ENCODE results near the gene NOC2L. TPM values are rescaled to one million over a fixed set of nuclear protein-coding genes. Genes with fewer than 3 reads are reported as not detected.

Gene NOC2L
- total RNA-seq, 4 donors from 2014 or later = 35.3 to 54.1 (median 47.5) TPM

DNA sequence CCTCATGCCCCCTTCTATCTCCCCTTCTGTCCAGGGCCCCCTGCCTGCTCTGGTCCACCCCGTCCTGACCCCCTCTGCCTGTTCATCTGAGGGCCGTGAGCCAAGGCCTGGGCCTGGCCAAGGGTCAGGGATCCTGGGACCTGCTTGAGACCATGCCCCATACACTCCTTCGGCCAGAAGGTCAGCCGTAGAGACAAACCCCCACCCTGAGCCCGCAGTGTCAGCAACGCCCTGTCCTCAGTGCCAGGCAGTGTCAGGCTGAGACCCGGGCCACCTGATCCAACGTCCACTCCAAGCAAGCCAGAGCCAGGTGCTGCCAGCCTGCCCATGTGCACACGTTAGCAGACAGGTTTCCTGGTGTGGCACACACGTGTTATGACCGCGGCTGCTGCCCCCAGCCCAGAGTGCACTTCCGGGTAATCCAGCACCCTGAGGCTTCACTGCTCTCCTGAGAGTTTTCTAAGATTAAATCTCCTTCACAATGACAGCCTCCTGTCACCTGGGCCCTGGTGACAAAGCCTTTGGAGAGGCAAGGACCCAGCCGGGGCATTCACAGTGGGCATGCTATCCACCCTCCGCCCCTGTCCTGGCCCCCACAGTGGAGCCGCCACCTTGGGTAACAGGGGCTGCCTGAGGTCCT is 45.4 kb downstream of the NOC2L start:
- TF ChIP-seq, protein P1, sequence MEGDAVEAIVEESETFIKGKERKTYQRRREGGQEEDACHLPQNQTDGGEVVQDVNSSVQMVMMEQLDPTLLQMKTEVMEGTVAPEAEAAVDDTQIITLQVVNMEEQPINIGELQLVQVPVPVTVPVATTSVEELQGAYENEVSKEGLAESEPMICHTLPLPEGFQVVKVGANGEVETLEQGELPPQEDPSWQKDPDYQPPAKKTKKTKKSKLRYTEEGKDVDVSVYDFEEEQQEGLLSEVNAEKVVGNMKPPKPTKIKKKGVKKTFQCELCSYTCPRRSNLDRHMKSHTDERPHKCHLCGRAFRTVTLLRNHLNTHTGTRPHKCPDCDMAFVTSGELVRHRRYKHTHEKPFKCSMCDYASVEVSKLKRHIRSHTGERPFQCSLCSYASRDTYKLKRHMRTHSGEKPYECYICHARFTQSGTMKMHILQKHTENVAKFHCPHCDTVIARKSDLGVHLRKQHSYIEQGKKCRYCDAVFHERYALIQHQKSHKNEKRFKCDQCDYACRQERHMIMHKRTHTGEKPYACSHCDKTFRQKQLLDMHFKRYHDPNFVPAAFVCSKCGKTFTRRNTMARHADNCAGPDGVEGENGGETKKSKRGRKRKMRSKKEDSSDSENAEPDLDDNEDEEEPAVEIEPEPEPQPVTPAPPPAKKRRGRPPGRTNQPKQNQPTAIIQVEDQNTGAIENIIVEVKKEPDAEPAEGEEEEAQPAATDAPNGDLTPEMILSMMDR (IDR thresholded peaks at IDR 0.05) = no peak
- TF ChIP-seq POLR2A (IDR thresholded peaks at IDR 0.05; ENCODE audit: low read depth) = no peak
- no peak for TF ChIP-seq EP300 (IDR thresholded peaks at IDR 0.05)
- TF ChIP-seq POLR2AphosphoS5 (IDR thresholded peaks at IDR 0.05) = no peak
- Histone ChIP-seq H3K27me3 (peaks cover 0 to 92% (median 10%) of the 10 kb centered on the region in 4 donors), H3K27ac (replicated peaks in 1 of 4) (no peak overlapping the region), H3K4me3 (no peak overlapping the region), H3K9me3 (no peaks in the 10 kb centered on the region), H3K4me1 (peaks cover 8 to 37% (median 32%) of the 10 kb centered on the region in 4 donors), H3K36me3 (no peaks in the 10 kb centered on the region)
- intact Hi-C loops (cut with DNase I) = no loop called here
- no peak for DNase-seq (ENCODE audit: extremely low spot score)
- WGBS = 87% methylated on average over 15 of the region's 16 CpGs

DNA sequence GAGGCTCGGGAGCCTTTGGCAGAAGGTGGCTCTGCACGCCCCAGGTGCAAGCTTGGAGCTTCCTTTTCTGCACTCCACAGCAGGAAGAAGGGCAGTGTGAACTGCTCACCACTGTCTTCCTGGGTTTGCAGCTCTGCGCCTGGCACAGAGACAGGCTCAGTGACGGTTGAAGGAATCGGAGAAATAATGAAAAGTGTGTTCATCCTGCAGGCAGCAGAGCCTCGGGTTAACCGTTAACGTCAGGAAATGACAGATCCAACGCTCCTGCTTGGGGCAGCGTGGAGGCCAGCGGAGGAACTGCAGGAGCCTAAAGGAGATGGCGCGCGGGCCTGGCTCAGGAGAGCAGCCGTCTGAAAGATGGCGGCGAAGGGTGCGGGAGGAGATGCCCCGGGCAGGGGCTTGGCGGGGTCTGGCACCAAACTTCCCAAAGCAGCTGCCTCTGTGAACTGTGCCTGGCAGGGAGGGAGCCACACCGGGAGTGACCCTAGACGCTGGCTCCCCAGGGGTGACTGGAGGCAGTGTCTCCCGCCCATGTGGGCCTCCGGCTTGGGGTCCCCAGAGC is 46.2 kb downstream of the NOC2L start:
- no peak for DNase-seq (ENCODE audit: extremely low spot score)
- H3K36me3 ChIP-seq = no peaks in the 10 kb centered on the region
- no peak overlapping the region for H3K27ac ChIP-seq (replicated peaks in 1 of 4)
- peaks cover 8 to 37% (median 32%) of the 10 kb centered on the region in 4 donors for H3K4me1 ChIP-seq
- H3K4me3 ChIP-seq = no peak overlapping the region
- TF ChIP-seq, protein P1 (IDR thresholded peaks at IDR 0.05) = peak in 1 of 3 experiments; percentile 16
- TF ChIP-seq EP300 (IDR thresholded peaks at IDR 0.05) = no peak
- TF ChIP-seq POLR2AphosphoS5 (IDR thresholded peaks at IDR 0.05) = no peak
- no peak for TF ChIP-seq POLR2A (IDR thresholded peaks at IDR 0.05; ENCODE audit: low read depth)
- H3K9me3 ChIP-seq = no peaks in the 10 kb centered on the region
- peaks cover 0 to 90% (median 10%) of the 10 kb centered on the region in 4 donors for H3K27me3 ChIP-seq
- intact Hi-C loops (cut with DNase I) = no loop called here
- 63% methylated on average over 24 of the region's 24 CpGs for WGBS

DNA sequence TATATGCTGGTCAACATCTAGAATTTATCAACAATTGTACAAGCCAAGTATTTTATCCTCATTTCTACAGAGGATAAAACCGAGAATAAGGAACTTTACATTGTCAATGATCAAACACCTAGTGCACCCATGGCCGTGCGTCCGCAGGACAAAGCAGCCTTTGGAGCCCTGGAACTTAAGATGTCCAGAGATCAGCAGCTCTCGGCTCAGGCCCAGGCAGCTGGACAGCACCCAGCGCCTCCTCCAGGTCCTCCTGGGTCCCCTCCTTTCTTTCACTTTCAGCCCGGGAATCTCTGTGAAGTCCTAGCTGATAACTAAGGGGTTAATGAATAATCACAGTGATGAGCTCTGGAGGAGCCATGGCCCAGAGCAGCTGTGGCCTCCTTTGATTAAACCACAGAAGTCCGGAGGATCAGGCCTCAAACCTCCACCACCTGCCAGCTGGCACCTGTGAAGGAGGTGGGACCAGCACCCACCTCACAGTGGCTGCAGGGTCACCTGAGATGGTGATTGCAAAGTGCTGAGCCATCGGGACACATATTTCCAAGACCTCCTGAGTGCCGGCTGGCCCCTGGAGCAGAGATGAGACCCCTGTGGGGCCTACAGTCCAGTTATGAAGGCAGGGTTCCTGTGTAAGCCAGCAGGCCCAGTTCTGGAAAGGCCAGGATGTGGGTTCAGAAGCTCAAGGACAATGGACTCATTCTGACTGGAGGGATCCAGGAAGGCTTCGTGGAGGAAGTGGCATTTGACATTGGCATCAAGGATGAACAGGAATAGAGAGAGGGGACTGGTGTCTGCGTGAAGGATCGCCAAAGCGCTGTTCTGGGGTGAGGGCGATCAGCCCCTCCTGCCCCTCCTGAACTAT is 46.9 kb downstream of the NOC2L start:
- WGBS = 66% methylated on average over 13 of the region's 15 CpGs
- no peaks in the 10 kb centered on the region for H3K36me3 ChIP-seq
- peaks cover 8 to 40% (median 31%) of the 10 kb centered on the region in 4 donors for H3K4me1 ChIP-seq
- no peak for TF ChIP-seq EP300 (IDR thresholded peaks at IDR 0.05)
- no peak for TF ChIP-seq POLR2AphosphoS5 (IDR thresholded peaks at IDR 0.05)
- no peak for TF ChIP-seq POLR2A (IDR thresholded peaks at IDR 0.05; ENCODE audit: low read depth)
- TF ChIP-seq, protein P1 (IDR thresholded peaks at IDR 0.05) = no peak
- no peak for DNase-seq (ENCODE audit: extremely low spot score)
- H3K27ac ChIP-seq (replicated peaks in 1 of 4) = no peak overlapping the region
- no peaks in the 10 kb centered on the region for H3K9me3 ChIP-seq
- intact Hi-C loops (cut with DNase I) = no loop called here
- H3K27me3 ChIP-seq = peaks cover 0 to 87% (median 10%) of the 10 kb centered on the region in 4 donors
- H3K4me3 ChIP-seq = no peak overlapping the region

DNA sequence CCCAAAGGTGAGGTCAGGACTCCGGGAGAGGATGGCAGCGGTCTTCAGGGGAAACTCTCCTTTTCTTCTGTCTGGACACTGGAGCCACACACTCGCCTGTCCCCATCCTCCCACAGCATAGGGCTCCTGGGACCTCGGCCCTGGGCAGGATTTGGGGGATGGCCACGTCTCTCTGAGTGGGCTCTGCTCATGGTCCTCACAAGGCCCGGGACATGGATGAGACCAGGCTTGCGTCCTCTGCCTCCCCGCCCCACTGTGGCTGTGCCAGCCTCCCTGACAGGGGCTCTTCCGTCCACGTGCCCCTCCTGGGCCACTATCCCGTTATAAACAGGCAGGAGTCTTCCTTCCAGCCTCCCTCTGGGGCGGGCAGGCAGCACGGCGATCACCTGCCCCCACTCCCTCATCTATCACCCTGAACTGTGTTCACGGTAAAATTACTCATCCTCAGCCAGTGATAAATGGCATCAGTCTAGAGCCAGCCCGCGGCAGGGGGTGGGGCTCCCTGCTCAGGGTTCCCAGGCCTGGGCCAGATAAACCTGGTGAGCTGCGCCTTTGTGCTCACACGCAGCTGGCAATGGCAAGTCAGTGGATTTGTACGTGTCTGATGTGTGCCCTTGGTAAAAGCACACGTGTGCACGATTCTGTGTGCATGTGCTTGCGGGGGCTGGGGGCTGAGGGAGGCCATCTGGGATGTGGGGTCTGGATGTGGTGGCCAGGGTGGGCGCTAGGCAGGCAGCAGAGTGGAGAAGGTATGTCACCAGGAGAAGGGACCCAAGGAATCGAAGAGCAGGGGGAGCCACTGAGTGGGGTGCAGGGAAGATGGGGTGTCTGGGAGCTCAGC is 48.0 kb downstream of the NOC2L start:
- intact Hi-C loops (cut with DNase I) = no loop called here
- Histone ChIP-seq H3K4me3 (peak overlapping the region in 2 of 4 donors; percentile 41 to 54), H3K36me3 (no peaks in the 10 kb centered on the region), H3K4me1 (peaks cover 11 to 40% (median 33%) of the 10 kb centered on the region in 4 donors), H3K9me3 (no peaks in the 10 kb centered on the region), H3K27ac (replicated peaks in 1 of 4) (peak overlapping the region; percentile 21 to 70 (median 62)), H3K27me3 (peaks cover 0 to 78% (median 10%) of the 10 kb centered on the region in 4 donors)
- 58% methylated on average over 20 of the region's 25 CpGs for WGBS
- no peak for DNase-seq (ENCODE audit: extremely low spot score)
- TF ChIP-seq EP300 (IDR thresholded peaks at IDR 0.05) (no peak), POLR2AphosphoS5 (IDR thresholded peaks at IDR 0.05) (peak in 1 of 2 donors; percentile 21)

Data from esophagus muscularis mucosa (tissue), 4 donors.